NCI-H2227 (cell line): Measurements from ENCODE around the gene DDX3X.
"Not testable (repeated sequence)": the region's sequence is repeated elsewhere in the genome, so short reads cannot be mapped to it uniquely, and the experiment has no call there.

ENCODE experiments used
- DNase-seq: peaks from one replicate; lab custom pipeline; 2025; ENCODE audit not compliant: unreplicated experiment; lab: John Stamatoyannopoulos, UW

The DDX3X gene

DNA sequence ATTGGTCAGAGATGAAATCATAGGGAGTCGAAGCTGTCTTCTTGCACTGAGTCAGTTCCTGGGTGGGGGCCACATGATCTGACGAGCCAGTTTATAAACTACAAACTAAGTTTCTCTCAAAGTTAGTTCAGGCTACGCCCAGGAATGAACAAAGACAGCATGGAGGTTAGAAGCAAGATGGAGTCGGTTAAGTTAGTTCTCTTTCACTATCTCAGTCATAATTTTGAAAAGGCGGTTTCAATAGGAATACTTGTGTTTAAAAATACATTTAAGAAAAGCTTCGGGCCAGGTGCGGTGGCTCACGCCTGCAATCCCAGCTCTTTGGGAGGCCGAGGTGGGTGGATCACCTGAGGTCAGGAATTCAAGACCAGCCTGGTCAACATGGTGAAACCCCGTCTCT, 77.3 kb downstream of the DDX3X start:
- not testable (repeated sequence) for DNase-seq

DNA sequence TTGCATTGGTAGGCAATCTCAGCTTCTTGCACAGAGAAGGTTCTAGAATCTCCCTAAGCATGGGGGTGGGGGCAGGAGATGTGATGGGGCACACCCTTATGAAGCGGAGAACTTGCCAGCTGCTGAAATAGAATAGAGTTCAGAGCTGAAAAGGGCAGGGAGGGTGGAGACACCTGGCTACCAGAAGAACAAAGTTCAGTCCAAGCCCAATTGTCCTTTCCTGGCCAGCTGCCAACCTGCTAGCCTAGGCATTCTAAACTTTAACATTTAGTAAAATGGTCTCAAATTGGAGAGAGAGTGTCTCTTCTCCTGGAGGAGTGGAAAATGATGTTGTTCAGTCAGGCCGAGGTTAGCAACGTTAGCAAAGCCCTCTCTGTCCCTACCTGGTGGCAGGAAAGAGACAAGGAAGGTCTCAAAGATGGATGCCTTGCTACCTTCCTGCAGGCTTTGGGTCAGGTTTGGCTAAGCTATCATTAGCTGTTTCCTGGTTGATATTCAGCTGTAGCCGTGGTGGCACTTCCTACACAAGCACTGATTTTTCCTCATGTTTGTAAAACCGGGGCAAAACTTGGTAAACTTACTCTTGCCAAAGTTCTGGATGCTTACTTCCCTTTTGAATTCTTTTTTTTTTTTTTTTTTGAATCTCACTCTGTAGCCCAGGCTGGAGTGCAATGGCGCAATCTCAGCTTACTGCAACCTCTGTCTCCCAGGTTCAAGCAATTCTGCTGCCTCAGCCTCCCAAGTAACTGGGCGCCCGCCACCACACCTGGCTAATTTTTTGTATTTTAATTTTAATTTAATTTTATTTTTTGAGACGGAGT, 78.5 kb downstream of the DDX3X start:
- no peak for DNase-seq
